GOT3 (cell line): ENCODE measurements around the gene TAOK1.
"Not testable (repeated sequence)": the region's sequence is repeated elsewhere in the genome, so short reads cannot be mapped to it uniquely, and the experiment has no call there.

Experiments used
- DNase-seq: peaks from one replicate; lab custom pipeline; 2025; ENCODE audit warnings: mixed read lengths; lab: John Stamatoyannopoulos, UW

Gene TAOK1

DNA sequence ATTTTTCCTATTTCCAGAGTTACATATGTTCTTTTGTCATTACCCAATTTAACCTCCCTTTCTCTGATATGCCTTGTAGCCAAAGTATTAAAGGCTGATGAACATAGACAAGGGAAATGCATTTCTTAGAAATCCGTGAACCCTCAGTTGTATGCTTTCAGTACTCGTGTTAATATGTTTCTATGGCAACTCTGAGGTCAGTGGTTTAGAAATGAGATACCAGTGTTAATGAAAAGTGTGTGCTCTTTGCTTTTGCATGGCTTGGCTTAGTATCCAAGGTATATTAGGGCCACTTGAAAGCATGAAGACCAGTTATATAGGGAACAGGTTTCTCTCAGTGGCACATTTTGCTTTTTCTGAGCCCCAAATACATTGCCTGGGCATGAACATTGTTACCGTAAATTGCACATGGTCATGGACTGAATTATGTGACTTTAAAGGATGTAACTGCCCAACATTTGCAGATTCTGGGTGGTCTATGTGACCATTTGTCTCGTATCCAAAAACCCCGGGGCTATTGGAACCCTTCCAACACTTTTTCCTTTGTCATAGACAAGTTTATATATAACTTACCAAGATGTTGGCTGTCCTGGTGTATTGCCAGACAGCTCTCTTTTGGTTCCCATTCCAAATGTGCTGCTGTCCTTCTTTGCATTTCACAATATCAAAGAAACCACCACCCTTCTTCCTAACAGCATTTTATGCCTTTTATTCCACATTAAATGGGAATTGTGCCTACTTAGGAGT, 159.2 kb downstream of the TAOK1 start:
- no peak for DNase-seq

DNA sequence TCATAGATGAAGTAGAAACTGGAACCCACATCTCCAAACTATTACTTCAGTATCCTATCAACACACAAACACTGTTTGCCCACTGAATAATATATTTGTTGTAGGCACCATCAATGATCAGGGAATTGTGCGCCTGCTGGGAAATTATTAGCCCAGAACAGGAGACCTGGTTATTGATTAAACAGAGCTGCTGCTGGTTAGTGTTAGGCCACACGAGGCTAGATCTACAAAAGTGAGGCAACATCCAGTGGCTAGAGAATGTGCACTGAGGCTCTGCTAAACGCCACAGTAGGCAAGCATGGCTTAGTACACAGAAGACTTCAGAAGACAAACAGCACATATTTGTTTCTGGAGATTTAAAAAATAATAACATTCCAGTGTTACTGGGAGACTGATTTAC, 165.7 kb downstream of the TAOK1 start:
- no peak for DNase-seq

DNA sequence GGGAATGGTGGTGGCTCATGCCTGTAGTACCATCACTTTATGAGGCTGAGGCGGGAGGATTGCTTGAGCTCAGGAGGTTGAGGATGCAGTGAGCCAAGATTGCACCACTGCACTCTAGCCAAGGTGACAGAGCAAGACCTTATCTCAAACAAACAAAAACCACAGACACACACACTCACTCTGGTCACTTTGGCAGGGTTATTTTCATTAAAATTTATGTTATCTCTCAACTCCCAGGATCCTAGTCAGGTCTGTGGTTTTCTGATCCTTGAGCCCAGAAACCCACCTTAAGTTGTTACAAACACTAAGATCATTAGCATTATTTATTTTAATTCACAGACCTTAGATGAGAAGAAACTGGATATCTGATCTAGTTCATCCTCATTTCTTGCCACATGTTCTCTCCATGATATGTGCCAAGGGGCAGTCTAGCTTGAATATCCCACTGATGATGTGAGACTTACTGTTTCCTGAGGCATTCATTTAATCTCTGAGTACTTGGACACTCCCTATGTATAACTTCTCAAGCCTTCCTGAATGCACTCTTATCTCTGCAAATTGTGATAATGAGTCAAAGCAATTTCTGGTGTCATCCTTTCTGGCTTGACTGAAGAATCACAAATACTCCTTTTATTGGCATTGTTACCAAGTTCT, 167.0 kb downstream of the TAOK1 start:
- no peak for DNase-seq

DNA sequence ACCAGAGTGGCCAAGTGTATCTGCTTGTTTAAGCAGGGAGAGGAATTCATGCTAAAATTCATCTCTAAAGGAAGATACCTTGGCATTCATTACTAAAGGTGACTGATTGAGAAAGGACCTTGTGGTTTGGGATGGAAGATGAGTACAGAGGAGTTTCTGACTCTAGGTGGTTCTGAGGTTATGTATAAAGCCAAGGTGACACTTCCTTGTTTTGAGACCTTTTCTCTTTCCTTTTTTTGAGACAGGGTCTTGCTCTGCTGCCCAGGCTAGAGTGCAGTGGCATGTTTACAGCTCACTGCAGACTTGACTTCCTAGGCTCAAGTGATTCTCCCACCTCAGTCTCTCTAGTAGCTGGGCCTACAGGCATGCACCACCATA, 167.6 kb downstream of the TAOK1 start:
- no peak for DNase-seq

DNA sequence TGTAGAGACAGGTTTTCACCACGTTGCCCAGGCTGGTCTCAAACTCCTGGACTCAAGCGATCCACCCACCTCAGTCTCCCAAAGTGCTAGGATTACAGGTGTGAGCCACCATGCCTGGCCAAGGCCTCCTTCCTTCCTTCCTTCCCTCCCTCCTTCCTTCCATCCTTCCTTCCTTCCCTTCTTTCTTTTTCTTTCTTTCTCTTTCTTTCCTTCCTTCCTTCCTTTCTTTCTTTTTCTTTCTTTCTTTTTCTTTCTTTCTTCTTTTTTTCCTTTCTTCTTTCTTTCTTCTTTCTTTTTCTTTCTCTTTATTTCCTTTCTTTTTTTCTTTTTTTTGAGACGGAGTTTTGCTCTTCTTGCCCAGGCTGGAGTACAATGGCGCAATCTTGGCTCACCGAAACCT, 168.0 kb downstream of the TAOK1 start:
- not testable (repeated sequence) for DNase-seq

DNA sequence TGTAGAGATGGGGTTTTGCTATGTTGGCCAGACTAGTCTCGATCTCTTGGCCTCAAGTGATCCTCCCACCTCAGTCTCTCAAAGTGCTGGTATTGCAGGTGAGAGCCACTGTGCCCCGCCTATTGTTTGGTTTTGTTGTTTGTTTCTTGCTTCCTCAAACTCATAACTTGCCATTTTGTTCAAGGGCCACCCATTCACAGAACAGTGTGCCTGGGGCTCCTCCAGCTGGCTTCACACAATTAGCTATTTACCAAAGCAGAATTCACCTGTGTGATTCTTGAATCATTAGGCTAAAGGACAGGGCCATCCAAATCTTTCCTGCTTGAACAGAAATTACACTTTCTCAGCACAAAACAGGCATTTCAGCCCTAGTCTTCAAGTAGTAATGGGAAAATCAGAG, 169.5 kb downstream of the TAOK1 start:
- no peak for DNase-seq

DNA sequence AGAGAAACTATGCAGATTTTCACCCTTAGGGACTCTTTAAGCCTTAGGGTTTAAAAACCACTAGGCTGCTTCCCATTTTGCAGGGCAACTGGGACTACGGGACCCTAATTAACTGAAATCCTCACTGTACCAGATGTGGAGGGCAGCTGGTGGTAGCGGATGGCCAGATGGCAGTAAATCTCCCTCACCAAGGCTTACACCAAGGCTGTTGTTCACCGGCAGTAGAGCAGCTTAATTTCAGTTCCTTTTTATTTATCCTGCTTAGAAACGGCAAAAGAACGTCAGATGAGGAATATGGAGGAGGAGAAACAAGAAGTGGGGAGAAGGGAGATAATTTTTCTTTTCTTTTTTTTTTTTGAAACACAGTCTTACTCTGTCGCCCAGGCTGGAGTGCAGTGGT, 170.2 kb downstream of the TAOK1 start:
- no peak for DNase-seq

DNA sequence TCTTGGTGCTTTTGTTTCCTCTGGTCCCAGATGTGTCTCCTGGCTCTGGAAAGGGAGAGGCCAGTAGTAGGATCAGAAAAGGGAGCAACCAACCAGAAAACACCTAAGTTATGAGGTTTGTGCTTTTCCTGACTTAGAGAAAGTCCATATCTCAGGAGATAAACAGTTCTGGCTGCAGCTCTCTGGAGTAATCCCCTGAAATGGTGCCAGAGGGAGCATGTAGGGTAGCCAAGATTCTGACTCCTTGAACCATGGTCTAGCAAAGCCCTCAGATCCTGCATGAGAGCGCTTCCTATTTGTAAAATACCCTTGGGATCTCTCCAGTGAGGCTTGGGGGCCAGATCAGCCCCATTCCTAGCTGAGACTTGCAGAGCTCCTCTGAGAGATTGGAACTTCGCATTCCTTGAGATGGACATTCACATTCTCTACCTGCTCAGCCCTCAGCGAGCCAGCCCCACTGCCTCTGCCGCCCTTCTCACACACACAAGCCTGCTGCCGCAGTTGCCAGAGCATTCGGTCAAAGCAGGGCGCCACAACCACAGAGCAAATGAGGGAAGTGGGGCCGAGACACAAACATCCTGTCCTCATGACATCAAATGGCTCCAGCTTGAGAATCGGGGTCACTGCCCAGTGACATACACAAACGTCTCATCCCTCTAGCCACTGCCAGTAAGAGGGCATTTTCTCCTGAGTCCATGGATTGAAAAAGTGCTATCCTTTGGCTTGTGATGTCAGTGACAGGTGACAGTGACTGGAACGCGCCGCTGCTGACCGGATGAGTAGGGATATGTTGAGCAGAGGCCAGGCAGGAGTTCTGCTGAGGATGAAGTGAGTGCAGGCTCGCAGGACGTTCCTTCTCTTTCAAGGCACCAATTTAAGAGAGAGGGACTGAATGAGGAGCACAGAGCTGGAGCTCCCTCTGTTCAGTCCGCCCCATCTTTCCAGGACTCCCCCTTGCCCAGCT, 171.7 kb downstream of the TAOK1 start:
- no peak for DNase-seq

DNA sequence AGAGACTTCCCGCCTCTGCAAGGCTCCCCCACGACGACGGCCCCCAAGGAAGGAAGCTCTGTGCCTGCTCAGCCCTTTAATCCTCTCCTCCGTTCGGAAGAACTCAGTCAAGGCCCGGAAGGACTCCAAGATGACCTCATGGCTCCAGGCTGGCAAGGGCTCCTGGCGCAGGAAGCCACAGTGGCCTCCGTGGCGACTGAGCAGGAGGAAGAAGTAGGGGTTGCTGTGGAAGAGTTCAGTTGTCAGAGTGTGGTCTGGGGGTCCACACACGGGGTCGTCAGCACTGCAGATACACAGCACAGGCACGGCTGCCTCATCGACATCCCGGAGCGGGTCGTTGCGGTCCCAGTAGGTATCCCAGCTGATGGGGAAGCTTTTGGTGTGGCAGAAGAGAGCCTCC, 172.5 kb downstream of the TAOK1 start:
- DNase-seq: no peak

DNA sequence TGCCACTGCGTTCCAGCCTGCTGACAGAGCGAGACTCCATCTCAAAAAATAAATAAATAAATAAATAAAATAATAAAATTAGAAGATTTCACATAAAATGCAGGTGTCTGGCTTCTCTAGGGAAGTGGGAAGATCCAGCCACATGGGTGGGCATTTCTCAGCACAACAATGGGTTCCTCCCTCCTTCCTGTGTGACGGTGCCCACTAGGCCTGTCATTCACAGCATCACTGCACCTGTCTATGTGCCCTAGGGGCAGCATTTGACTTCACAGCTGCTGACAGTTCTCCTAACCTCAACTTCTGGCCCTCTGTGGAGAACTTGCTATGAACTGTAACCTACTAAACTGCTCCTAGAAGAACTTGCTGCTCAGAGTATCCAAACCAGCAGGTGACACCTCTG, 173.7 kb downstream of the TAOK1 start:
- no peak for DNase-seq

DNA sequence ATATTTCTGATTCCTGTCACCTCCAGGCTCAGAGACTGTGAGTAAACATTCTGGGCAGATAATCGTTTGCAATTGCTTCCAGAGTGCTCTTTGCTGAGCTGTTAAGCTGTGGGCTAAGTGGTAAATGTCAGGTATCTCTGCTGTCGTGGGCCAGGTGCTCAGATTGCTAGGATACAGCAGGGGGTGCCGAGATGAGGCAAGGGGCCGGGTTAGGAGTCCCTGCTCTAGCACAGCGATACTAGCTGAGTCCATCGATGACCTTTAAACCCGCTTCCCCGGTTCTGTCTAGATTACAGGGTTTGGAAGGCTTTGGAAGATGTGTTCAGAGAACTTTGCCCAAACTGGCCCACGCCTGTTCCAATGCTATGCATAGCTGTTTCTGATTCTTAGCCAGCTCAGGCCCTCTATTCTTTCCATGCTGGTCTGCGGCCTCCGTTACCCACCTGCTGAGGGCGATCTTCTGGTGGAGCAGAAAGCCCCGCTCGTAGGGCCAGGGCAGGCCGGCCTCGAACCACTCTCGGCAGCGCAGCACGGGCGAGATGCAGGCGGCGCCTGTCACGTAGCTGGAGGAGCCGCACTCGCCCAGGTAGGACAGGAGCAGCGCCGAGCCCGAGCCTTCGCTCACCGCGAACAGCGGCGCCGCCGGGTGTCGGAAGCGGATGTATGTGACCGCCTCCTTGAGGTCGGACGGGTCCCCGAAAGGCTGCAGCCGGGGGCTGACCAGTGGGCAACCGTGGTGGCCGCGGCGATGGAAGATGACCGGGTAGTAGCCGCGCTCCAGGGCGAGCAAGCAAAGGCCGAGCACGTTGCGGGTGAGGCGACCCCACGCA, 175.7 kb downstream of the TAOK1 start:
- no peak for DNase-seq

DNA sequence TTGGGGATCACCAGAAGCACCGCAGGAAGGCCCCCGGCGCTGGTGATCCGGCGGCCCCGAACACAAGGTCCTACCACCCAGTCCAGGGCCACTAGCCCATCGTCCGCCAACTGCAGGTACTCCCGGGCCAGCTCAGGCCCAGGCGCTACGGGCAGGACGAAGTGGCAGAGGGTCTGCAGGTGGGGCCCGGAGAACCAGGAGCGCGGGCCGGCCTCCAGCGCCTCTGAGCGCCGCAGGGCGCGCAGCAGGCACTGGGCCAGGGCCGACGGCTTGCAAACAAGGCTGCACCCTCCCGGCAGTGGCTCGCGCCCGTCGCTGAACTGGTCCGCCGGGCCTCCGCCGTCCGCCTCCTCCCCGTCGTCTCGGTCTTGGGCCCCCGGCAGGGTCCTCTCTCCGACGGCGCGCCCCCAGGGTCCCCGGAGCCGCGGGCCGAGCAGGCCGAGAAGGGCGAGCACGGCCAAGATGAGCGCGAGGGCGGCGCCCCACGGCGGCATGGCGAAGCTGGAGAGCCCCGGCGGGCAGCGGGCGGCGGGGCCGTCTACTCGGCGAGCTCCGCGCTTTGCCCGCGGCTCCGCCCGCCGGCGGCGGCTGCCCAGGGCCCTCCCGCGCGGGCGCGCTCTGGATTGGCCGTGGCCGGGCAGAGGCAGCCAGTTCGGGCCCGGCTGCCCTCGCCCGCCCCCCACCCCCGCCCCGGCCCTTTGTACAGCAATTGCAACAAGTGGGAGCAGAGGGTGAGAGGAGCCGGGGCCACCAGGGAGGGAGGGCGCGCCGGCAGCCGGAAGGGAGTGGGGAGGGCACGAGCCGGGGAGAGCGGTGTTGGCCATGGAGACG, 176.5 kb downstream of the TAOK1 start, which contains the start of gene ABHD15:
ABHD15 (minus strand) TSS at position 565 of the 831 bp plus-strand sequence; CDS start at position 494, 71 bp downstream.
- peak; percentile 67 for DNase-seq

DNA sequence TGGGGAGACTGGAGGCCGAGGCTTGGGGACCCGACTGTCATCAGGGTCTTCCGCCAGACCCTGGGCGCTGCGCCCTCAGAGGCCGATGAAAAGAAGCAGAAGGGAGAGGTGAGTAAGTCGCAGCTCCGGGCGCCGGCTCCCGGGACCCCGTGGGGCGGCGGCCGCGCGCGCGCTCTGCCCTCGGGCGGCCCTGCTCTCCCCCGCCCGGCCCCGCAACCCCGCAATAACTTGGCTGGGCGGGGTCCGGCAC, 177.1 kb downstream of the TAOK1 start:
- no peak for DNase-seq

DNA sequence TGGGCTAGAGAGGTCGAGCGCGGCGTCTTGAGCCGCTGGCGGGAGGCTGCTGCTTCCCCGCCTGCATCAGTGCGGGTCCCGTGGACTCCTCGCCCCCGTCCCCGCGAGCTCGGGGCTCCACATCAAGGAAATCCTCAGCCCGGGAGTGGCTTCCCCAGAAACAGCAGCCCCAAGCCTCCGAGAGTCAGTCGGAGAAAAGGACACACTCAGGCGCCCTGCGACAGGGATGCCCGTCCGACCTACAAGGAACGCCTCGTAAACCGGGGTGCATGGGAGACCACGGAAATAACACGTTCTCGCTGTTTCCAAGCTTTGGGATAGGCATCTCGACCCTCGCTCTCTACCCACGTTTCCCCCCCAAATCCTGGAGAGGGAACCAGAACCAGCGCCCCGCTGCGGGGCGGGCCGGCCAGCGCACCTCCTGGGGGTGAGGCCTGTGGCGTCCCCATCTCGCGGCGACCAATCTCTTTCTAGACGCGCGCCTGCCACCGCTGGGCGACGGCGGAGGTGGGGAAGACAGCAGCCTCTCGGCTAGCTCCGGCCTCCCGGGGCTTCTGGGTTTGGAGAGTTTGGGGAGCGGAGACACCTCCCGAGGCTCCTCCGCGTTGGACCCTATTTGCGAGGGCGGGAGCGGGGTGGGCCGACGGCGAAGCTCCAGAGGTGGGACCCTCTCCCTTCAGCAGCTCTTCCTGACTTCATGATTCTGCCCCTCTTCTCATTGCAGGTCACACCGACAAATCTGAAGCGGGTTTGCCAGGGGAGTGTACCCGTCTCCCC, 177.6 kb downstream of the TAOK1 start:
- no peak for DNase-seq

DNA sequence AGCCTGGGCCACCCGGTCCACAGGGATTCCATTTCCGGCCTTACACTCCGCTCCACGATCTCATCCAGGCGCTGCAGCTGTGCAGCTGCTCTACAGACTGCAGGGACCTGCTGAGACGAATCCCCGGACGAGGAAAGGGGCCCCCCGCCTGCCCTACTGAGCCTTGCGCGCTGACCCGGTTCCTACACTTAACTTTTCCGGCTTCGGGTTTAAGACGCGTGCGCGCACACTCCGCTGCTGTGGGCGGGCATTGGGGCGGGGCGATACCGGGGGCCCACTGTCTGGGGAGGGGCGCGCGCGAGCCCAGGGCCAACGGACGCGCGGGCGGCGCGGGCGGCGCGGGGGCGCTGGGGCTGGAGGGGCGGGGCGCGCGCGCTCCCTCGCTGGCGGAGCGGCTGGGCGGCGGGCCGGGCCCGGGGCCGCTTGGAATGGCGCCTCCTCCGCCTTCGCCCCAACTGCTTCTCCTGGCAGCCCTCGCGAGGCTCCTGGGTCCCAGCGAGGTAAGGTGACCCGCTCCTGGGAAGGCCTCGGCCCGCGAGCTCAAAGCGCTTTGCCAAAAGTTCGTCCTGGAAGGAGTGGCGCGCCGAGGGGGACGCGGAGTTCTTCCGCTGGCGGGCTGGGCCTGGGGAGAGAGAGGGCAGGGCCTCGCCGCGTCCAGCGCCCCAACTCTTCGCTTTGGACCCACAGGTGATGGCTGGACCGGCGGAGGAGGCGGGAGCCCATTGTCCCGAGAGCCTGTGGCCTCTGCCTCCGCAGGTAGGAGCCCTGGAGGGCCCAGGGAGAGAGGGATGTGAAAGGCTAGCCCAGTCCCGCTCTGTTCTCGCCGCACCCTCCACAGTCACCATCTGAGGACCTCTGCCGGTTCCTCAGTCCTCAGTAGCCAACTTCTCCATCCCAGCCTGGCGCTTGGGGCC, 178.4 kb downstream of the TAOK1 start, which contains the start of gene TP53I13:
TP53I13 (plus strand) TSS at position 371 of the 914 bp plus-strand sequence; CDS start at position 429, 58 bp downstream.
- DNase-seq: peak; percentile 62

DNA sequence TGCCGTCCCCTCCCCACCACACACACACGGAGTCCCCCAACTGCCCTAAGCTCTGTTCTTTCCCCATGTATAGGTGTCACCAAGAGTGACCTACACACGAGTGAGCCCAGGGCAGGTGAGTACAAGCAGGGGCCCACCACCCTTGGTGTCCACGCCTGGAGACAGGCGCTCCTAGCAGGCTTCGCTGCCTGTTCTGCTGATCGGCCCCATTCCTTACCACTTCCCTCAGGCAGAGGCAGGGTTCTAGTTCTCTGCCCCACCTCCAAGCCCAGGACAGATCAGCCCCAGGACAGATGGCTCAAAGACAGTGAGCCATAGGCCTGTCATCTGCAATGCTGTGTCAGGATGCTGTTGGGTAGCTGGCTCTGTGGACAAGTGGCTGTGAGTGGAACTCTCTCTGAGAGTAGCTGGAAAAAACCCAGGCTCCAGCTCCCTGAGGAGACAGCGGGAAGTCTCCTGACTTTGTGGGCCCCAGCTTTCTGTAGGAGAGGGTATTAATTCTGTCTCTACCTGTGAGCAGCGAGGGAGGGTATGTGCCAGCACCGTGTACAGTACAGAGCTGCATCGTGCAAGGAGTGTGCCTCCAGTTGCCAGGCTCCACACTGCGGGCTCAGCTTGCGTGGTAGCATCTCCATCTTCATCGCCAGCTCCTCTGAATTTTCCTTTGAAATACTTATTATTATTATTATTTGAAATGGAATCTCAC, 179.2 kb downstream of the TAOK1 start:
- DNase-seq: no peak

DNA sequence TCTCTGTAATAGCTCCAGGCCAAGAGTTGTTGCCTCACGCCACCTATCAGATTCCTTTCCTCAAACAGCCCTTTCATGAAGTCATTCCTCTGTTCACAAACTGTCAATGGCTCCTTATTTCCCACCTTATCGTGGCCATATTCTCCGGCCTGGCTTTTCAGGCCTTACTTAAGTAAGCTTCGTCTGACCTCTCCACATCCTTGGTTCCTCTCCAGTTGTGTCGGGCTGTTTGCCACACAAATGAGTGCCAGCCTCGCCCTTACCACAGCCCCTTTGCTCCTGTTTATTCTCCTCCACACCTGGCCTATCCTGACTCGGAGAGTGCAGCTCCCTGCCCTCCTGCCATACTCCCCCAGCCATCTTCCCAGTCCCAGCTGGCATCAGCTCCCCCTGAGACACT, 180.4 kb downstream of the TAOK1 start:
- DNase-seq: no peak

DNA sequence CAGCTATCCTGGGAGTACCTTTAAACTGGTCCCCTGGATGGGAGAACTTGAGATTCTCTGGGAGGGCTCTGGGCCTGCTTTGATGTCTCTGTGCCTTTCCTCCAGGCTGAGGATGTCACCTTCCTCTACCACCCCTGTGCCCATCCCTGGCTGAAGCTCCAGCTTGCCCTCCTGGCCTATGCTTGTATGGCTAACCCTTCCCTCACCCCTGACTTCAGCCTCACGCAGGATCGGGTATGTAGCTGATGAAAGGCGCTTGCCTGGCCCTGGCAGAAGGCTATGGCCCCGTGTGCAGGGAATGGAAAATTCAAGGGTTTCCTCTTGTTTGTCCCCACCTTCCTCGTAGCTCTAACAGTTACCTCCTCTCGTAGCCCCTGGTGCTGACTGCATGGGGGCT, 181.3 kb downstream of the TAOK1 start:
- DNase-seq: no peak
